CD4-positive, CD25-positive, alpha-beta regulatory T cell (primary cell): Measurements from ENCODE around the gene ROBO2. TPM values are rescaled to one million over a fixed set of nuclear protein-coding genes. Genes with fewer than 3 reads are reported as not detected.

Experiments used
- ATAC-seq, 2 donors: fragments of 150-1000 bp; cut with Tn5 transposase; one replicate each; pipeline ENCODE4 v1.10.0; 2021; ENCODE audit warnings: low read depth in 2 of 2, moderate number of reproducible peaks in 2 of 2, moderate library complexity in 1 of 2
- DNase-seq, 3 donors: peaks; one replicate each; pipeline versions ENCODE4 v3.0.0 to v3.0.0-alpha.2; 2012 to 2022; ENCODE audit warnings: mixed read lengths in 1 of 3
- H3K27ac ChIP-seq: one replicate; pipeline ENCODE4 v1.7.0; 2013; ENCODE audit warnings: mild to moderate bottlenecking, low read length; ENCODE audit not compliant: insufficient read depth, poor library complexity, severe bottlenecking
- H3K27me3 ChIP-seq: one replicate; pipeline ENCODE4 v1.7.0; 2013; ENCODE audit warnings: low read length; ENCODE audit not compliant: control insufficient read depth, insufficient read depth
- H3K36me3 ChIP-seq: one replicate; pipeline ENCODE4 v1.7.0; 2013; ENCODE audit warnings: mild to moderate bottlenecking, low read length, moderate library complexity; ENCODE audit not compliant: control insufficient read depth, insufficient read depth
- H3K4me1 ChIP-seq: 2 replicates; pipeline ENCODE4 v1.7.0; 2013; ENCODE audit warnings: mild to moderate bottlenecking, low read length; ENCODE audit not compliant: insufficient read depth, control insufficient read depth, poor library complexity, severe bottlenecking
- H3K4me3 ChIP-seq: one replicate; pipeline ENCODE4 v1.7.0; 2013; ENCODE audit warnings: low read depth, mild to moderate bottlenecking, low read length, moderate library complexity
- H3K9me3 ChIP-seq, 2 experiments: 1 replicate in 1 of 2; 2 replicates in 1 of 2; pipeline ENCODE4 v1.7.0; 2013; ENCODE audit warnings: low read length in 2 of 2, mild to moderate bottlenecking in 1 of 2, moderate library complexity in 1 of 2; ENCODE audit not compliant: control insufficient read depth in 2 of 2
- H3K27ac Mint-ChIP-seq, 3 donors: one replicate each; pipeline ENCODE4 v1.8.0; 2020 to 2022; ENCODE audit warnings: mild to moderate bottlenecking in 3 of 3, mixed read lengths in 3 of 3, moderate library complexity in 2 of 3
- H3K27me3 Mint-ChIP-seq: one replicate; pipeline ENCODE4 v1.8.0; 2022; ENCODE audit warnings: mild to moderate bottlenecking, mixed read lengths
- H3K36me3 Mint-ChIP-seq: one replicate; pipeline ENCODE4 v1.8.0; 2020; ENCODE audit warnings: mixed read lengths
- H3K4me1 Mint-ChIP-seq, 4 donors: one replicate each; pipeline ENCODE4 v1.8.0; 2020 to 2022; ENCODE audit warnings: mixed read lengths in 4 of 4, mild to moderate bottlenecking in 1 of 4
- H3K4me3 Mint-ChIP-seq, 4 donors: one replicate each; pipeline ENCODE4 v1.8.0; 2020 to 2022; ENCODE audit warnings: mild to moderate bottlenecking in 4 of 4, mixed read lengths in 4 of 4, moderate library complexity in 3 of 4
- H3K9me3 Mint-ChIP-seq, 7 donors: one replicate each; pipeline ENCODE4 v1.8.0; 2020 to 2022; ENCODE audit warnings: mixed read lengths in 7 of 7, mild to moderate bottlenecking in 3 of 7, moderate library complexity in 2 of 7
- polyA plus RNA-seq, 4 donors: library from polyadenylated mRNA; unstranded; fragments of 300-500 nt; fragmentation: Illumina TruSeq; gene quantifications; one replicate each; pipeline ENCODE4 v1.2.3, GENCODE V29; 2021
- total RNA-seq: library from RNA; stranded (reverse); gene quantifications from one replicate; pipeline ENCODE4 v1.2.3, GENCODE V29; 2022

ROBO2 gene
- total RNA-seq (not detected), polyA plus RNA-seq (not detected)

- H3K4me1 ChIP-seq: no peaks in the 10 kb centered on the region
- H3K27me3 ChIP-seq: peaks cover 2% of the 10 kb centered on the region
- Mint-ChIP-seq H3K4me3 (peak within 1 kb of the TSS in 2 of 4 donors; percentile 43 to 75), H3K27me3 (peaks cover 30% of the 10 kb centered on the region), H3K36me3 (no peaks in the 10 kb centered on the region), H3K9me3 (peaks cover 0 to 11% (median 5%) of the 10 kb centered on the region in 7 donors), H3K27ac (no peak within 1 kb of the TSS), H3K4me1 (peaks cover 0 to 2% (median 0%) of the 10 kb centered on the region in 4 donors)
- DNase-seq (no peak), ATAC-seq (no peak)
- H3K36me3 ChIP-seq: no peaks in the 10 kb centered on the region
- H3K9me3 ChIP-seq: peaks cover 0 to 1% of the 10 kb centered on the region in 2 experiments
- no peak within 1 kb of the TSS for H3K4me3 ChIP-seq
- no peak within 1 kb of the TSS for H3K27ac ChIP-seq
Measured at GRCh38 chr3:77039606-77040171, at the start of gene ROBO2. Gene ROBO2, plus strand, starts transcription at chr3:77040099. Its CDS starts 687 bp downstream, at chr3:77040786.

- Mint-ChIP-seq H3K9me3 (peaks cover 0 to 14% (median 2%) of the 10 kb centered on the region in 7 donors), H3K36me3 (no peaks in the 10 kb centered on the region), H3K27ac (no peak overlapping the region), H3K27me3 (no peaks in the 10 kb centered on the region), H3K4me1 (no peaks in the 10 kb centered on the region), H3K4me3 (no peak overlapping the region)
- DNase-seq: no peak
- H3K4me3 ChIP-seq: no peak overlapping the region
- H3K4me1 ChIP-seq: no peaks in the 10 kb centered on the region
- H3K27me3 ChIP-seq: no peaks in the 10 kb centered on the region
- no peak for ATAC-seq
- no peaks in the 10 kb centered on the region for H3K9me3 ChIP-seq
- no peak overlapping the region for H3K27ac ChIP-seq
- H3K36me3 ChIP-seq: no peaks in the 10 kb centered on the region
Measured at GRCh38 chr3:76990606-76991005, 49.3 kb upstream of the ROBO2 start.

- peaks cover 0 to 12% (median 2%) of the 10 kb centered on the region in 7 donors for H3K9me3 Mint-ChIP-seq
- H3K4me3 Mint-ChIP-seq: no peak overlapping the region
- H3K27me3 ChIP-seq: no peaks in the 10 kb centered on the region
- no peaks in the 10 kb centered on the region for H3K36me3 ChIP-seq
- H3K27me3 Mint-ChIP-seq: no peaks in the 10 kb centered on the region
- no peaks in the 10 kb centered on the region for H3K36me3 Mint-ChIP-seq
- no peak for DNase-seq
- H3K4me1 Mint-ChIP-seq: no peaks in the 10 kb centered on the region
- no peak for ATAC-seq
- no peak overlapping the region for H3K27ac Mint-ChIP-seq
- no peak overlapping the region for H3K27ac ChIP-seq
- no peak overlapping the region for H3K4me3 ChIP-seq
- no peaks in the 10 kb centered on the region for H3K9me3 ChIP-seq
- H3K4me1 ChIP-seq: no peaks in the 10 kb centered on the region
Measured at GRCh38 chr3:76991165-76991564, 48.7 kb upstream of the ROBO2 start.

GRCh38 chr3:76997733-76998132, 42.2 kb upstream of the ROBO2 start:
- Mint-ChIP-seq H3K36me3 (no peaks in the 10 kb centered on the region), H3K9me3 (peaks cover 2 to 16% (median 5%) of the 10 kb centered on the region in 7 donors), H3K27ac (no peak overlapping the region), H3K4me3 (no peak overlapping the region), H3K27me3 (no peaks in the 10 kb centered on the region), H3K4me1 (no peaks in the 10 kb centered on the region)
- peaks cover 0 to 4% of the 10 kb centered on the region in 2 experiments for H3K9me3 ChIP-seq
- DNase-seq (no peak), ATAC-seq (no peak)
- H3K4me1 ChIP-seq: no peaks in the 10 kb centered on the region
- H3K27ac ChIP-seq: no peak overlapping the region
- H3K4me3 ChIP-seq: no peak overlapping the region
- H3K27me3 ChIP-seq: no peaks in the 10 kb centered on the region
- no peaks in the 10 kb centered on the region for H3K36me3 ChIP-seq

- no peaks in the 10 kb centered on the region for H3K27me3 Mint-ChIP-seq
- Histone ChIP-seq H3K4me1 (no peaks in the 10 kb centered on the region), H3K27ac (no peak overlapping the region), H3K36me3 (no peaks in the 10 kb centered on the region), H3K27me3 (no peaks in the 10 kb centered on the region), H3K9me3 (peaks cover 0 to 4% of the 10 kb centered on the region in 2 experiments), H3K4me3 (no peak overlapping the region)
- no peak overlapping the region for H3K27ac Mint-ChIP-seq
- peaks cover 2 to 23% (median 5%) of the 10 kb centered on the region in 7 donors for H3K9me3 Mint-ChIP-seq
- no peak for ATAC-seq
- no peaks in the 10 kb centered on the region for H3K36me3 Mint-ChIP-seq
- no peak overlapping the region for H3K4me3 Mint-ChIP-seq
- no peak for DNase-seq
- H3K4me1 Mint-ChIP-seq: no peaks in the 10 kb centered on the region
Measured at GRCh38 chr3:76998555-76998954, 41.3 kb upstream of the ROBO2 start.

GRCh38 chr3:77001062-77001701, 38.7 kb upstream of the ROBO2 start:
- no peak overlapping the region for H3K27ac Mint-ChIP-seq
- peaks cover 2 to 23% (median 5%) of the 10 kb centered on the region in 7 donors for H3K9me3 Mint-ChIP-seq
- no peaks in the 10 kb centered on the region for H3K36me3 ChIP-seq
- no peak overlapping the region for H3K27ac ChIP-seq
- H3K4me1 ChIP-seq: no peaks in the 10 kb centered on the region
- H3K27me3 Mint-ChIP-seq: no peaks in the 10 kb centered on the region
- H3K36me3 Mint-ChIP-seq: no peaks in the 10 kb centered on the region
- H3K4me3 ChIP-seq: no peak overlapping the region
- DNase-seq (no peak), ATAC-seq (no peak)
- no peaks in the 10 kb centered on the region for H3K4me1 Mint-ChIP-seq
- H3K27me3 ChIP-seq: no peaks in the 10 kb centered on the region
- no peak overlapping the region for H3K4me3 Mint-ChIP-seq
- peaks cover 0 to 4% of the 10 kb centered on the region in 2 experiments for H3K9me3 ChIP-seq

- no peak overlapping the region for H3K27ac Mint-ChIP-seq
- Histone ChIP-seq H3K9me3 (peaks cover 0 to 8% of the 10 kb centered on the region in 2 experiments), H3K4me1 (no peaks in the 10 kb centered on the region), H3K4me3 (no peak overlapping the region), H3K36me3 (no peaks in the 10 kb centered on the region), H3K27ac (no peak overlapping the region), H3K27me3 (no peaks in the 10 kb centered on the region)
- no peaks in the 10 kb centered on the region for H3K27me3 Mint-ChIP-seq
- no peaks in the 10 kb centered on the region for H3K4me1 Mint-ChIP-seq
- H3K36me3 Mint-ChIP-seq: no peaks in the 10 kb centered on the region
- ATAC-seq (no peak), DNase-seq (no peak)
- H3K4me3 Mint-ChIP-seq: no peak overlapping the region
- H3K9me3 Mint-ChIP-seq: peaks cover 3 to 24% (median 10%) of the 10 kb centered on the region in 7 donors
Measured at GRCh38 chr3:77014226-77014625, 25.7 kb upstream of the ROBO2 start.

GRCh38 chr3:77025471-77025870, 14.4 kb upstream of the ROBO2 start:
- Mint-ChIP-seq H3K9me3 (peaks cover 3 to 30% (median 9%) of the 10 kb centered on the region in 7 donors), H3K27ac (no peak overlapping the region), H3K36me3 (no peaks in the 10 kb centered on the region), H3K4me1 (no peaks in the 10 kb centered on the region), H3K4me3 (no peak overlapping the region), H3K27me3 (no peaks in the 10 kb centered on the region)
- Histone ChIP-seq H3K36me3 (no peaks in the 10 kb centered on the region), H3K4me3 (no peak overlapping the region), H3K27me3 (no peaks in the 10 kb centered on the region), H3K9me3 (no peaks in the 10 kb centered on the region), H3K27ac (no peak overlapping the region), H3K4me1 (no peaks in the 10 kb centered on the region)
- ATAC-seq (no peak), DNase-seq (no peak)
